GM12878 (cell line): ENCODE measurements around the gene ADAMTS3. TPM values are rescaled to one million over a fixed set of nuclear protein-coding genes. Genes with fewer than 3 reads are reported as not detected.

Source experiments
- ATAC-seq: fragments of 200-7000 bp; cut with Tn5 transposase; 3 replicates; pipeline ENCODE4 v1.9.1; 2020; ENCODE audit warnings: mild to moderate bottlenecking, moderate library complexity
- BruUV-seq: library from RNA; stranded (reverse); fragments of 400-500 nt; replicated peaks from 2 replicates; lab custom pipeline; 2021; lab: Mats Ljungman, UMichigan
- CTCF ChIA-PET: fragments of 300-600 bp; sonication (Branson Sonifier 250); formaldehyde crosslinking; extraction: SDS; loops from one replicate; lab custom pipeline; 2021; ENCODE audit warnings: inconsistent platforms; lab: Yijun Ruan, JAX
- POLR2A ChIA-PET: fragments of 350-600 bp; formaldehyde crosslinking; extraction: SDS; loops from one replicate; lab custom pipeline; 2021; ENCODE audit warnings: inconsistent platforms; lab: Charles Lee
- RAD21 ChIA-PET: fragments of 300-600 bp; sonication (Branson Sonifier 250); formaldehyde crosslinking; loops from one replicate; lab custom pipeline; 2023; ENCODE audit warnings: antibody characterized with exemption; ENCODE audit not compliant: unreplicated experiment; lab: Charles Lee
- SMC1A ChIA-PET: fragments of 300-600 bp; sonication (Branson Sonifier 250); formaldehyde crosslinking; loops from one replicate; lab custom pipeline; 2023; ENCODE audit not compliant: unreplicated experiment, uncharacterized antibody; lab: Charles Lee
- DNase-seq: peaks from one replicate; pipeline ENCODE4 v3.0.0-alpha.2; 2011; ENCODE audit warnings: low read depth, low spot score
- FAIRE-seq: peaks from 3 replicates; lab custom pipeline; 2011; peaks lifted over from hg19 to GRCh38; lab: Jason Lieb, UNC
- H2AFZ ChIP-seq: 2 replicates; pipeline ENCODE4 v1.6.0; 2011; ENCODE audit warnings: low read depth, low read length, control low read depth; ENCODE audit not compliant: control insufficient read depth
- H3K27ac ChIP-seq: 2 replicates; pipeline ENCODE4 v1.5.1; 2011; ENCODE audit warnings: control low read depth; ENCODE audit not compliant: control insufficient read depth, insufficient read depth
- H3K27me3 ChIP-seq, 2 experiments: replicated peaks in 1 of 2; 2 replicates each; pipeline versions ENCODE4 v1.6.0 to v1.6.1; 2011; ENCODE audit warnings: low read length in 1 of 2; ENCODE audit not compliant: control insufficient read depth in 2 of 2, insufficient read depth in 2 of 2
- H3K36me3 ChIP-seq, 2 experiments: 2 replicates each; pipeline ENCODE4 v1.5.1; 2011; ENCODE audit warnings: low read length in 1 of 2; ENCODE audit not compliant: control insufficient read depth in 2 of 2, insufficient read depth in 2 of 2
- H3K4me1 ChIP-seq: 2 replicates; pipeline ENCODE4 v1.6.1; 2011; ENCODE audit warnings: mild to moderate bottlenecking, low read length, moderate library complexity, mixed read lengths; ENCODE audit not compliant: control insufficient read depth, insufficient read depth
- H3K4me2 ChIP-seq: 2 replicates; pipeline ENCODE4 v1.6.0; 2011; ENCODE audit warnings: control low read depth; ENCODE audit not compliant: control insufficient read depth, insufficient read depth
- H3K4me3 ChIP-seq: fragments of 200-600 bp; sonication (generic); 2 replicates; pipeline ENCODE4 v1.5.1; 2016
- H3K79me2 ChIP-seq: 2 replicates; pipeline ENCODE4 v1.6.0; 2011; ENCODE audit warnings: low read length; ENCODE audit not compliant: control insufficient read depth, insufficient read depth
- H3K9ac ChIP-seq: 2 replicates; pipeline ENCODE4 v1.8.0; 2011; ENCODE audit warnings: low read length, control low read depth, mixed read lengths; ENCODE audit not compliant: control insufficient read depth, insufficient read depth
- H3K9me3 ChIP-seq: replicated peaks from 3 replicates; pipeline ENCODE4 v1.5.1; 2011; ENCODE audit warnings: mild to moderate bottlenecking, low read length; ENCODE audit not compliant: control insufficient read depth, insufficient read depth
- H4K20me1 ChIP-seq: 2 replicates; pipeline ENCODE4 v1.6.0; 2011; ENCODE audit not compliant: control insufficient read depth, insufficient read depth
- CHD4 ChIP-seq: fragments of 200-600 bp; sonication (generic); IDR thresholded peaks from 2 replicates; pipeline ENCODE4 v1.6.1; 2016; ENCODE audit warnings: mild to moderate bottlenecking
- JUND ChIP-seq: IDR thresholded peaks from 2 replicates; pipeline ENCODE4 v1.6.1; 2012; ENCODE audit warnings: low read depth, mild to moderate bottlenecking, low read length, improper control_type of control experiment, moderate library complexity
- NR2C2 ChIP-seq: IDR thresholded peaks from 2 replicates; pipeline ENCODE4 v1.6.1; 2011; ENCODE audit warnings: borderline replicate concordance, low read depth; ENCODE audit not compliant: control insufficient read depth, insufficient read length
- PAX5 ChIP-seq: IDR thresholded peaks from 2 replicates; pipeline ENCODE4 v1.6.1; 2011; ENCODE audit warnings: low read depth, low read length, borderline replicate concordance
- WGBS: methylation state at CpG from one replicate; pipeline ENCODE4 v1.1.6; 2016; ENCODE audit warnings: low lambda C conversion rate; ENCODE audit not compliant: insufficient replicate concordance, insufficient coverage; ENCODE audit errors: missing lambda C conversion rate; 5-methylcytosine and 5-hydroxymethylcytosine counted together
- in situ Hi-C: fragments of 300-500 bp; cut with MboI; formaldehyde crosslinking; loops from 9 replicates; pipeline ENCODE4 v1.14.3; 2018; ENCODE audit warnings: mixed read lengths
- intact Hi-C: fragments of 100-400 bp; cut with micrococcal nuclease; formaldehyde crosslinking; loops from one replicate; pipeline ENCODE4 v1.14.2; 2022; ENCODE audit not compliant: unreplicated experiment
- polyA plus RNA-seq, 11 experiments: library from polyadenylated mRNA; depleted of rRNA in 4 of 11; unstranded in 6 of 11; stranded (reverse) in 5 of 11; fragments of >200 nt; fragmentation: Nextera tagmentation in 4 of 11; fragmentation: Illumina TruSeq in 1 of 11; extraction: Ambion mirVana in 4 of 11; extraction: Trizol in 1 of 11; gene quantifications; 1 replicate in 1 of 11; 2 replicates in 10 of 11; pipeline versions ENCODE4 v1.2.1 to v1.2.3, GENCODE V29; 2011 to 2016; ENCODE audit warnings: inconsistent platforms in 2 of 11, missing spikeins in 2 of 11, low read depth in 1 of 11
- total RNA-seq, 4 experiments: library from RNA; depleted of rRNA in 3 of 4; stranded (reverse); fragments of >200 nt in 3 of 4; fragmentation: Illumina TruSeq in 1 of 4; extraction: Trizol in 1 of 4; gene quantifications; 2 replicates each; pipeline versions ENCODE4 v1.2.1 to v1.2.3, GENCODE V29; 2013 to 2021
- TF ChIP-seq, protein P1 (sequence below): fragments of 450-650 bp; IDR thresholded peaks from 2 replicates; pipeline ENCODE4 v1.6.1; 2016; ENCODE audit warnings: mild to moderate bottlenecking

The ADAMTS3 gene
- total and polyA plus RNA-seq, 10 of the 15 experiments (the other 5 are each of a cell fraction or from before 2014, with no cell fraction given) = under 0.01 to 0.07 (median 0.02) TPM; not detected in 6

DNA sequence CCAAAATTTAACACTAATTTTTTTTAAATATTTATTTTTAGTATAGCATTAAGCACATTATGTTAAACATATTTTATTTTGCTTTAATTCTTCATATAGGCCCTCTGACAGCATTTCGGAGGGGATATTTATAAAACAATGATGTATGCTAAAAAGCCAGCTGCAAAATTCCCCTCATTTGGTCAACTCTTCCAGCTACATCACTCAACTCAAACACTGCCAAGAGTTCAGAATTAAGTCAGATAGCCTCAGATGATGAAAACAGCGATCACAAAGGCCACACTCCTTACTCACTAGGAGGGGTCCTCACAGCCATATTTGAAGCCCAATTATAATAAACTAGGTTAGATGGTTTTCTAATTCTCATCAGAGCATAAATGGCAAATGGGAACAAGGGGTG is 146.6 kb downstream of the ADAMTS3 start (continued):
- no peak for TF ChIP-seq JUND
- no peak for TF ChIP-seq PAX5
- TF ChIP-seq NR2C2 = no peak

GRCh38 chr4:72418458-72418857 is 150.6 kb downstream of the ADAMTS3 start:
- Histone ChIP-seq H3K27ac (no peak overlapping the region), H3K9ac (no peak overlapping the region), H3K4me2 (no peak overlapping the region), H3K36me3 (no peaks in the 10 kb centered on the region), H3K4me3 (no peak overlapping the region), H3K9me3 (no peaks in the 10 kb centered on the region), H2AFZ (no peak overlapping the region), H3K79me2 (no peaks in the 10 kb centered on the region), H4K20me1 (no peaks in the 10 kb centered on the region), H3K4me1 (no peaks in the 10 kb centered on the region), H3K27me3 (no peaks in the 10 kb centered on the region)
- DNase-seq = no peak
- intact Hi-C loops = no loop called here
- WGBS = 0% methylated on average over 2 of the region's 2 CpGs
- in situ Hi-C loops = no loop called here
- TF ChIP-seq, protein P1, sequence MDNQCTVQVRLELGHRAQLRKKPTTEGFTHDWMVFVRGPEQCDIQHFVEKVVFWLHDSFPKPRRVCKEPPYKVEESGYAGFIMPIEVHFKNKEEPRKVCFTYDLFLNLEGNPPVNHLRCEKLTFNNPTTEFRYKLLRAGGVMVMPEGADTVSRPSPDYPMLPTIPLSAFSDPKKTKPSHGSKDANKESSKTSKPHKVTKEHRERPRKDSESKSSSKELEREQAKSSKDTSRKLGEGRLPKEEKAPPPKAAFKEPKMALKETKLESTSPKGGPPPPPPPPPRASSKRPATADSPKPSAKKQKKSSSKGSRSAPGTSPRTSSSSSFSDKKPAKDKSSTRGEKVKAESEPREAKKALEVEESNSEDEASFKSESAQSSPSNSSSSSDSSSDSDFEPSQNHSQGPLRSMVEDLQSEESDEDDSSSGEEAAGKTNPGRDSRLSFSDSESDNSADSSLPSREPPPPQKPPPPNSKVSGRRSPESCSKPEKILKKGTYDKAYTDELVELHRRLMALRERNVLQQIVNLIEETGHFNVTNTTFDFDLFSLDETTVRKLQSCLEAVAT = no peak
- TF ChIP-seq CHD4 = no peak
- ChIA-PET RAD21 (no interaction called here), SMC1A (interaction anchor here (0.7 to 0.9 kb wide), 2 partner anchors 11 to 17 kb away, joined by 3 read pairs; no protein-coding TSS in a partner anchor), POLR2A (no interaction called here), CTCF (no interaction called here)
- FAIRE-seq = no peak
- no peak for ATAC-seq
- no TSS peak for BruUV-seq
